WTC11 (cell line): ENCODE data around the gene FHOD3. TPM values are rescaled to one million over a fixed set of nuclear protein-coding genes. Genes with fewer than 3 reads are reported as not detected.

Experiments used
- ATAC-seq: fragments of 200-7000 bp; cut with Tn5 transposase; 2 replicates; pipeline ENCODE4 v1.10.0; 2021; ENCODE audit warnings: mild to moderate bottlenecking, moderate library complexity
- CTCF ChIA-PET: fragments of 300-600 bp; sonication (Branson Sonifier 250); formaldehyde crosslinking; loops from one replicate; lab custom pipeline; 2021; ENCODE audit warnings: antibody characterized with exemption; lab: Charles Lee
- POLR2A ChIA-PET: fragments of 350-600 bp; sonication (Branson Sonifier 250); formaldehyde crosslinking; loops from one replicate; lab custom pipeline; 2021; ENCODE audit warnings: antibody characterized with exemption; lab: Charles Lee
- DNase-seq: peaks from one replicate; pipeline ENCODE4 v3.0.0; 2021; ENCODE audit warnings: low spot score
- H3K27ac Mint-ChIP-seq: 2 replicates; pipeline ENCODE4 v1.8.0; 2021; ENCODE audit warnings: mixed read lengths
- H3K27me3 Mint-ChIP-seq: 2 replicates; pipeline ENCODE4 v1.8.0; 2021; ENCODE audit warnings: low read depth, mild to moderate bottlenecking, moderate library complexity, mixed read lengths
- H3K36me3 Mint-ChIP-seq: 2 replicates; pipeline ENCODE4 v1.8.0; 2021; ENCODE audit warnings: mixed read lengths
- H3K4me1 Mint-ChIP-seq: 2 replicates; pipeline ENCODE4 v1.8.0; 2022; ENCODE audit warnings: mixed read lengths
- H3K4me3 Mint-ChIP-seq: 2 replicates; pipeline ENCODE4 v1.8.0; 2021; ENCODE audit warnings: mild to moderate bottlenecking, moderate library complexity, mixed read lengths
- H3K9me3 Mint-ChIP-seq: 2 replicates; pipeline ENCODE4 v1.8.0; 2021; ENCODE audit warnings: mixed read lengths
- ATF1 ChIP-seq: sonication (generic); formaldehyde crosslinking; IDR thresholded peaks from 2 replicates; pipeline ENCODE4 v1.8.1; 2023; ENCODE audit warnings: mild to moderate bottlenecking, moderate library complexity, missing genetic modification reagents
- CREM ChIP-seq: sonication (generic); formaldehyde crosslinking; IDR thresholded peaks from 2 replicates; pipeline ENCODE4 v1.8.1; 2022; ENCODE audit warnings: mild to moderate bottlenecking, missing genetic modification reagents, moderate library complexity
- ELF4 ChIP-seq: sonication (generic); formaldehyde crosslinking; IDR thresholded peaks from 2 replicates; pipeline ENCODE4 v1.8.1; 2022; ENCODE audit warnings: low read depth, mild to moderate bottlenecking, moderate library complexity, missing genetic modification reagents
- EMX1 ChIP-seq: fragments of 250-450 bp; sonication (Bioruptor Pico); IDR thresholded peaks from 2 replicates; pipeline ENCODE4 v1.8.0; 2021; ENCODE audit warnings: mild to moderate bottlenecking
- FOXP1 ChIP-seq: sonication (generic); formaldehyde crosslinking; IDR thresholded peaks from 2 replicates; pipeline ENCODE4 v1.8.0; 2022; ENCODE audit warnings: missing genetic modification reagents, mild to moderate bottlenecking, moderate library complexity, borderline replicate concordance
- IRF2 ChIP-seq: sonication (generic); formaldehyde crosslinking; IDR thresholded peaks from 2 replicates; pipeline ENCODE4 v1.8.0; 2022; ENCODE audit warnings: low read depth, missing genetic modification reagents, borderline replicate concordance
- KAT7 ChIP-seq: sonication (generic); formaldehyde crosslinking; IDR thresholded peaks from 2 replicates; pipeline ENCODE4 v1.8.1; 2023; ENCODE audit warnings: missing genetic modification reagents, mild to moderate bottlenecking, borderline replicate concordance
- MXD4 ChIP-seq: fragments of 250-450 bp; sonication (Bioruptor Pico); IDR thresholded peaks from 2 replicates; pipeline ENCODE4 v1.8.0; 2021; ENCODE audit warnings: mild to moderate bottlenecking, moderate library complexity, borderline replicate concordance
- MYBL2 ChIP-seq: sonication (generic); formaldehyde crosslinking; IDR thresholded peaks from 2 replicates; pipeline ENCODE4 v1.8.1; 2023; ENCODE audit warnings: mild to moderate bottlenecking, moderate library complexity, missing genetic modification reagents
- NFATC4 ChIP-seq: fragments of 250-450 bp; sonication (Bioruptor Pico); IDR thresholded peaks from 2 replicates; pipeline ENCODE4 v1.9.0; 2021; ENCODE audit warnings: mild to moderate bottlenecking
- NFE2L1 ChIP-seq: sonication (generic); formaldehyde crosslinking; IDR thresholded peaks from 2 replicates; pipeline ENCODE4 v1.8.1; 2023; ENCODE audit warnings: missing genetic modification reagents
- OVOL2 ChIP-seq: fragments of 250-450 bp; sonication (Bioruptor Pico); IDR thresholded peaks from 2 replicates; pipeline ENCODE4 v1.9.0; 2021; ENCODE audit warnings: mild to moderate bottlenecking, borderline replicate concordance
- RELA ChIP-seq: sonication (generic); formaldehyde crosslinking; IDR thresholded peaks from 2 replicates; pipeline ENCODE4 v1.8.1; 2022; ENCODE audit warnings: missing genetic modification reagents, mild to moderate bottlenecking, borderline replicate concordance
- SP1 ChIP-seq: sonication (generic); formaldehyde crosslinking; conservative IDR thresholded peaks from 2 replicates; pipeline ENCODE4 v1.8.1; 2022; ENCODE audit warnings: missing genetic modification reagents
- ZNF317 ChIP-seq: sonication (generic); formaldehyde crosslinking; IDR thresholded peaks from 2 replicates; pipeline ENCODE4 v1.8.1; 2023; ENCODE audit warnings: low read depth, mild to moderate bottlenecking, moderate library complexity, missing genetic modification reagents, borderline replicate concordance
- ZNF396 ChIP-seq: fragments of 250-450 bp; sonication (Bioruptor Pico); IDR thresholded peaks from 2 replicates; pipeline ENCODE4 v1.8.0; 2021; ENCODE audit warnings: mild to moderate bottlenecking, moderate library complexity, borderline replicate concordance
- total RNA-seq: library from RNA; stranded (reverse); gene quantifications from 3 replicates; pipeline ENCODE4 v1.2.3, GENCODE V29; 2021
- TF ChIP-seq, protein P1 (sequence below): fragments of 250-450 bp; sonication (Bioruptor Pico); IDR thresholded peaks from 2 replicates; pipeline ENCODE4 v1.8.0; 2021; ENCODE audit warnings: mild to moderate bottlenecking
- TF ChIP-seq, protein P2 (sequence below): sonication (generic); formaldehyde crosslinking; IDR thresholded peaks from 2 replicates; pipeline ENCODE4 v1.8.0; 2022; ENCODE audit warnings: mild to moderate bottlenecking, missing genetic modification reagents
- TF ChIP-seq, protein P3 (sequence below): sonication (generic); formaldehyde crosslinking; IDR thresholded peaks from 2 replicates; pipeline ENCODE4 v1.8.0; 2022; ENCODE audit warnings: mild to moderate bottlenecking, missing genetic modification reagents
- TF ChIP-seq, protein P4 (sequence below): sonication (generic); formaldehyde crosslinking; IDR thresholded peaks from 2 replicates; pipeline ENCODE4 v1.8.0; 2023; ENCODE audit warnings: missing genetic modification reagents, mild to moderate bottlenecking, borderline replicate concordance

The FHOD3 gene
- total RNA-seq, 1 experiment from 2014 or later, result 3.8 TPM

DNA sequence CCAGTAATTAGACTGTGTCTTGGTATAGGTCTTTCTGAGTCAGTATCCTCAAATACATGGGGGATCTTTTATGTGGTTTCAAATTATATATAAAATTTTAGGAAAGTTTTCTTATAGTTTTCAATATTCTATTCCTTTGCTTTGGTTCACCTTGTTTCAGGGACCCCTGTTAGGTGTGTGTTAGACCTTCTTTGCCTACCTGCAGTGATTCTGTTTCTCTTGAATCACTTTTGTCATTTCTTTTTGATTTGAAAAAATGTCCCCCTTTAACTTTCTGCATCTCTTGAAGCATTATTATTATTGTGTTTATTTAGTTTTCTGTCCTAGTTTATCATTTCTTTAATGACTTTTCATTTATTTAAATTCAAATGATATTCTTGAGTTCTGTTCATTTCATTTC lies 98.7 kb downstream of the FHOD3 start:
- no peak for ATAC-seq
- CTCF ChIA-PET, result no interaction called here
- Mint-ChIP-seq H3K4me3 (no peak overlapping the region), H3K27ac (no peak overlapping the region), H3K4me1 (no peaks in the 10 kb centered on the region), H3K9me3 (peaks cover 34% of the 10 kb centered on the region), H3K36me3 (peaks cover 22% of the 10 kb centered on the region), H3K27me3 (peaks cover 4% of the 10 kb centered on the region; the same call in 1 of the 2 replicates)
- POLR2A ChIA-PET, result no interaction called here
- DNase-seq, result no peak
- TF ChIP-seq SP1 (CRISPR knock-in tag), result no peak
- TF ChIP-seq ELF4 (CRISPR knock-in tag), result no peak
- TF ChIP-seq KAT7 (CRISPR knock-in tag), result no peak
- TF ChIP-seq, protein P1, sequence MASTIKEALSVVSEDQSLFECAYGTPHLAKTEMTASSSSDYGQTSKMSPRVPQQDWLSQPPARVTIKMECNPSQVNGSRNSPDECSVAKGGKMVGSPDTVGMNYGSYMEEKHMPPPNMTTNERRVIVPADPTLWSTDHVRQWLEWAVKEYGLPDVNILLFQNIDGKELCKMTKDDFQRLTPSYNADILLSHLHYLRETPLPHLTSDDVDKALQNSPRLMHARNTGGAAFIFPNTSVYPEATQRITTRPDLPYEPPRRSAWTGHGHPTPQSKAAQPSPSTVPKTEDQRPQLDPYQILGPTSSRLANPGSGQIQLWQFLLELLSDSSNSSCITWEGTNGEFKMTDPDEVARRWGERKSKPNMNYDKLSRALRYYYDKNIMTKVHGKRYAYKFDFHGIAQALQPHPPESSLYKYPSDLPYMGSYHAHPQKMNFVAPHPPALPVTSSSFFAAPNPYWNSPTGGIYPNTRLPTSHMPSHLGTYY (CRISPR knock-in tag), result no peak

DNA sequence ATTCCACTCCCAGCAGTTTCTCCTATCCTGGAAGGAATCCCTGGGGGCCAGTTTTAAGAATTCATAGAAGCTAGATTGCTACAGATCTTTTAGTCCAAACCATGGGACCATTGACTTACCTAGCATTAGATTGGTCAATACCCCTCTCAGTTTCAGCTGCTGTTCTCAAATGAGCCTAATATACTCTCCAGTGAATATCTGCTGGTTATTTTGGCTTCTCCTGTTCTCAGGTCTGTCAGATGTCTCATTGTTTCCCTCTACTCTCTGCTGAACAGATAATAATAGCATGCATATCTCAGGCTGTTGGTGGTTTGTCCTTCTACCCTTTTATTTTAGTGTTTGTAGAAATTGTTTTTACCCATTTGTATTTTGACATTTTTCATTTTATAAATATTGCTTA lies 99.5 kb downstream of the FHOD3 start:
- no peak overlapping the region for H3K27ac Mint-ChIP-seq
- TF ChIP-seq, protein P2, sequence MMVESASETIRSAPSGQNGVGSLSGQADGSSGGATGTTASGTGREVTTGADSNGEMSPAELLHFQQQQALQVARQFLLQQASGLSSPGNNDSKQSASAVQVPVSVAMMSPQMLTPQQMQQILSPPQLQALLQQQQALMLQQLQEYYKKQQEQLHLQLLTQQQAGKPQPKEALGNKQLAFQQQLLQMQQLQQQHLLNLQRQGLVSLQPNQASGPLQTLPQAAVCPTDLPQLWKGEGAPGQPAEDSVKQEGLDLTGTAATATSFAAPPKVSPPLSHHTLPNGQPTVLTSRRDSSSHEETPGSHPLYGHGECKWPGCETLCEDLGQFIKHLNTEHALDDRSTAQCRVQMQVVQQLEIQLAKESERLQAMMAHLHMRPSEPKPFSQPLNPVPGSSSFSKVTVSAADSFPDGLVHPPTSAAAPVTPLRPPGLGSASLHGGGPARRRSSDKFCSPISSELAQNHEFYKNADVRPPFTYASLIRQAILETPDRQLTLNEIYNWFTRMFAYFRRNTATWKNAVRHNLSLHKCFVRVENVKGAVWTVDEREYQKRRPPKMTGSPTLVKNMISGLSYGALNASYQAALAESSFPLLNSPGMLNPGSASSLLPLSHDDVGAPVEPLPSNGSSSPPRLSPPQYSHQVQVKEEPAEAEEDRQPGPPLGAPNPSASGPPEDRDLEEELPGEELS (CRISPR knock-in tag), result no peak
- TF ChIP-seq ZNF396 (CRISPR knock-in tag) (no peak), MXD4 (CRISPR knock-in tag) (no peak)
- no peak for ATAC-seq
- H3K4me3 Mint-ChIP-seq, result no peak overlapping the region
- no peak for DNase-seq
- POLR2A ChIA-PET, result no interaction called here
- peaks cover 34% of the 10 kb centered on the region for H3K9me3 Mint-ChIP-seq
- H3K4me1 Mint-ChIP-seq, result no peaks in the 10 kb centered on the region
- CTCF ChIA-PET, result no interaction called here
- H3K27me3 Mint-ChIP-seq, result peaks cover 4% of the 10 kb centered on the region; the same call in 1 of the 2 replicates
- peaks cover 22% of the 10 kb centered on the region for H3K36me3 Mint-ChIP-seq

DNA sequence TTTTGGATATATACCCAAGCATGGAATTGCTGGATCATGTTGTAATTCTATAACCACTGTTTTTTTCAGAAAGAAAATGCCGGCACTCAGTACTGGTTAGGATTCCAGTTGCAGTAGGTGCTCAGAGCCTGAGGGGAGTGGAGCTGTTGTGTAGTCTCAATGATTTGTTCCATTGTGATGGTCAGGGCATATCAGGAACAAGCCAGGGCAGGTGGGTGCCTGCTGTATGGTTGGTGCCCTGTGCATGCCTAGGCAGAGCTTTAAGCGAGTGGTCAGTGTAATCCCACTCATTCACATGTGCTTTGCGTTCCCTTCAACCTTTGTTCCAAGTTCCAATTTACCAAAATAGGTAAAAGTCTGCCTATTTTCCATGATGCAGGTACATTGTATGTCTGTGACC lies 100.9 kb downstream of the FHOD3 start:
- ChIA-PET POLR2A (no interaction called here), CTCF (interaction anchor here (0.9 to 2.7 kb wide), 2 partner anchors 9 to 14 kb away, joined by 3 to 13 read pairs; no protein-coding TSS in a partner anchor)
- Mint-ChIP-seq H3K9me3 (peaks cover 34% of the 10 kb centered on the region), H3K4me3 (no peak overlapping the region), H3K4me1 (peaks cover 8% of the 10 kb centered on the region), H3K27ac (no peak overlapping the region), H3K27me3 (peaks cover 4% of the 10 kb centered on the region; the same call in 1 of the 2 replicates), H3K36me3 (peaks cover 22% of the 10 kb centered on the region)
- no peak for DNase-seq
- no peak for ATAC-seq
- TF ChIP-seq IRF2 (CRISPR knock-in tag), result no peak

DNA sequence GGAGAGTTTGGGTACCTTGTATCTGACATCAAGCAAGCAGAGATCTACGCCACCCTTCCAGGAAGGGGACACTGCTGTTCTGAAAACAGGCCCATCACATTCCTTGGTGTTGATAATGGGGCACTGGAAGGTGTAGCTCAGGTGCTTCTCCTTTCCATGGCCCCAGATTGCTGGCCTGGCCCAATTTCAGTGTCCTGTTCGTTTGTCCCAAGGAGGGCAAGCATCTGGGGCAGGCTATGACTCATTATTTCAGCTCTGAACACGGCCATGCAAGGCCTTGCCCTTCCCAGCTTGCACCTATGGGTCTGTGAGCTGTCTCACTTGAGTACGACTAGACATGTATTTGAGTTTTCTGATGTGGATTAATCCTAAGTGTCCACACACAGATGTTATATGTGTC lies 101.5 kb downstream of the FHOD3 start:
- POLR2A ChIA-PET, result interaction anchor here (0.5 to 1.2 kb wide), 2 partner anchors 17 to 32 kb away, joined by 3 read pairs; no protein-coding TSS in a partner anchor
- Mint-ChIP-seq H3K4me1 (peaks cover 11% of the 10 kb centered on the region), H3K4me3 (no peak overlapping the region), H3K27me3 (peaks cover 4% of the 10 kb centered on the region; the same call in 1 of the 2 replicates), H3K9me3 (peaks cover 30% of the 10 kb centered on the region), H3K36me3 (peaks cover 20% of the 10 kb centered on the region), H3K27ac (no peak overlapping the region)
- ATAC-seq (no peak), DNase-seq (no peak)
- CTCF ChIA-PET, result interaction anchor here (2.7 kb wide), 1 partner anchor 13 kb away, joined by 13 read pairs; no protein-coding TSS in a partner anchor
- TF ChIP-seq, protein P3, sequence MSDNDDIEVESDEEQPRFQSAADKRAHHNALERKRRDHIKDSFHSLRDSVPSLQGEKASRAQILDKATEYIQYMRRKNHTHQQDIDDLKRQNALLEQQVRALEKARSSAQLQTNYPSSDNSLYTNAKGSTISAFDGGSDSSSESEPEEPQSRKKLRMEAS (CRISPR knock-in tag), result no peak
- no peak for TF ChIP-seq NFE2L1
- no peak for TF ChIP-seq FOXP1 (CRISPR knock-in tag)
- no peak for TF ChIP-seq ZNF317 (CRISPR knock-in tag)
- TF ChIP-seq ATF1 (CRISPR knock-in tag), result no peak
- TF ChIP-seq OVOL2 (CRISPR knock-in tag), result no peak
- no peak for TF ChIP-seq CREM (CRISPR knock-in tag)
- TF ChIP-seq EMX1 (CRISPR knock-in tag), result no peak
- TF ChIP-seq RELA, result no peak
- no peak for TF ChIP-seq MYBL2
- TF ChIP-seq, protein P2 (CRISPR knock-in tag), result no peak
- TF ChIP-seq, protein P4, sequence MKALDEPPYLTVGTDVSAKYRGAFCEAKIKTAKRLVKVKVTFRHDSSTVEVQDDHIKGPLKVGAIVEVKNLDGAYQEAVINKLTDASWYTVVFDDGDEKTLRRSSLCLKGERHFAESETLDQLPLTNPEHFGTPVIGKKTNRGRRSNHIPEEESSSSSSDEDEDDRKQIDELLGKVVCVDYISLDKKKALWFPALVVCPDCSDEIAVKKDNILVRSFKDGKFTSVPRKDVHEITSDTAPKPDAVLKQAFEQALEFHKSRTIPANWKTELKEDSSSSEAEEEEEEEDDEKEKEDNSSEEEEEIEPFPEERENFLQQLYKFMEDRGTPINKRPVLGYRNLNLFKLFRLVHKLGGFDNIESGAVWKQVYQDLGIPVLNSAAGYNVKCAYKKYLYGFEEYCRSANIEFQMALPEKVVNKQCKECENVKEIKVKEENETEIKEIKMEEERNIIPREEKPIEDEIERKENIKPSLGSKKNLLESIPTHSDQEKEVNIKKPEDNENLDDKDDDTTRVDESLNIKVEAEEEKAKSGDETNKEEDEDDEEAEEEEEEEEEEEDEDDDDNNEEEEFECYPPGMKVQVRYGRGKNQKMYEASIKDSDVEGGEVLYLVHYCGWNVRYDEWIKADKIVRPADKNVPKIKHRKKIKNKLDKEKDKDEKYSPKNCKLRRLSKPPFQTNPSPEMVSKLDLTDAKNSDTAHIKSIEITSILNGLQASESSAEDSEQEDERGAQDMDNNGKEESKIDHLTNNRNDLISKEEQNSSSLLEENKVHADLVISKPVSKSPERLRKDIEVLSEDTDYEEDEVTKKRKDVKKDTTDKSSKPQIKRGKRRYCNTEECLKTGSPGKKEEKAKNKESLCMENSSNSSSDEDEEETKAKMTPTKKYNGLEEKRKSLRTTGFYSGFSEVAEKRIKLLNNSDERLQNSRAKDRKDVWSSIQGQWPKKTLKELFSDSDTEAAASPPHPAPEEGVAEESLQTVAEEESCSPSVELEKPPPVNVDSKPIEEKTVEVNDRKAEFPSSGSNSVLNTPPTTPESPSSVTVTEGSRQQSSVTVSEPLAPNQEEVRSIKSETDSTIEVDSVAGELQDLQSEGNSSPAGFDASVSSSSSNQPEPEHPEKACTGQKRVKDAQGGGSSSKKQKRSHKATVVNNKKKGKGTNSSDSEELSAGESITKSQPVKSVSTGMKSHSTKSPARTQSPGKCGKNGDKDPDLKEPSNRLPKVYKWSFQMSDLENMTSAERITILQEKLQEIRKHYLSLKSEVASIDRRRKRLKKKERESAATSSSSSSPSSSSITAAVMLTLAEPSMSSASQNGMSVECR (CRISPR knock-in tag), result no peak
- TF ChIP-seq NFATC4, result no peak
